Activated CD8-positive, alpha-beta memory T cell treated with anti-CD3 and anti-CD28 coated beads for 36 hours (primary cell): Measurements from ENCODE around the gene SH3YL1. TPM values are rescaled to one million over a fixed set of nuclear protein-coding genes. Genes with fewer than 3 reads are reported as not detected.
"Not testable (repeated sequence)": the region's sequence is repeated elsewhere in the genome, so short reads cannot be mapped to it uniquely, and the experiment has no call there.

Experiments used
- CTCF ChIA-PET: fragments of 350-600 bp; sonication (Branson Sonifier 250); formaldehyde crosslinking; loops from one replicate; lab custom pipeline; 2021; ENCODE audit warnings: antibody characterized with exemption; lab: Charles Lee
- POLR2A ChIA-PET: fragments of 350-600 bp; sonication (Branson Sonifier 250); formaldehyde crosslinking; loops from one replicate; lab custom pipeline; 2021; ENCODE audit warnings: antibody characterized with exemption; lab: Charles Lee
- total RNA-seq, 2 experiments: library from RNA; stranded (reverse); gene quantifications; one replicate each; pipeline ENCODE4 v1.2.3, GENCODE V29; 2021

SH3YL1 gene
- total RNA-seq, 2 experiments from 2014 or later = 16.4 to 17.1 TPM

- CTCF ChIA-PET = no interaction called here
Measured at GRCh38 chr2:199041-199966, 64.5 kb downstream of the SH3YL1 start.

GRCh38 chr2:196406-196805 is 67.4 kb downstream of the SH3YL1 start:
- ChIA-PET POLR2A (no interaction called here), CTCF (no interaction called here)

More at GRCh38 chr2:199041-199966, 64.5 kb downstream of the SH3YL1 start:
- POLR2A ChIA-PET = no interaction called here

GRCh38 chr2:195932-196331 is 67.9 kb downstream of the SH3YL1 start:
- ChIA-PET POLR2A (no interaction called here), CTCF (no interaction called here)

GRCh38 chr2:193141-193671 is 70.6 kb downstream of the SH3YL1 start:
- POLR2A ChIA-PET = no interaction called here
- CTCF ChIA-PET = interaction anchor here (1.0 kb wide), 1 partner anchor 8 kb away, joined by 3 read pairs; no protein-coding TSS in a partner anchor

GRCh38 chr2:191311-192190 is 72.3 kb downstream of the SH3YL1 start:
- ChIA-PET CTCF (no interaction called here), POLR2A (no interaction called here)

- CTCF ChIA-PET = no interaction called here
- POLR2A ChIA-PET = no interaction called here
Measured at GRCh38 chr2:187825-188224, 76.0 kb downstream of the SH3YL1 start.

GRCh38 chr2:185221-185620 is 78.6 kb downstream of the SH3YL1 start:
- ChIA-PET CTCF (interaction anchor here (1.2 kb wide), 1 partner anchor 8 kb away, joined by 3 read pairs; no protein-coding TSS in a partner anchor), POLR2A (no interaction called here)

- CTCF ChIA-PET = interaction anchor here (1.2 kb wide), 1 partner anchor 9 kb away, joined by 3 read pairs; no protein-coding TSS in a partner anchor
- POLR2A ChIA-PET = no interaction called here
Measured at GRCh38 chr2:184695-185094, 79.1 kb downstream of the SH3YL1 start.

GRCh38 chr2:182509-183122 is 81.2 kb downstream of the SH3YL1 start:
- ChIA-PET CTCF (no interaction called here), POLR2A (no interaction called here)

GRCh38 chr2:180311-180710 is 83.5 kb downstream of the SH3YL1 start:
- ChIA-PET POLR2A (no interaction called here), CTCF (no interaction called here)

- CTCF ChIA-PET = no interaction called here
- POLR2A ChIA-PET = no interaction called here
Measured at GRCh38 chr2:179886-180285, 83.9 kb downstream of the SH3YL1 start.

- ChIA-PET POLR2A (no interaction called here), CTCF (no interaction called here)
Measured at GRCh38 chr2:177733-178132, 86.1 kb downstream of the SH3YL1 start.

- POLR2A ChIA-PET = no interaction called here
- CTCF ChIA-PET = no interaction called here
Measured at GRCh38 chr2:176917-177316, 86.9 kb downstream of the SH3YL1 start.

GRCh38 chr2:175880-176820 is 87.7 kb downstream of the SH3YL1 start:
- ChIA-PET CTCF (no interaction called here), POLR2A (no interaction called here)

GRCh38 chr2:175161-175786 is 88.6 kb downstream of the SH3YL1 start:
- POLR2A ChIA-PET = no interaction called here
- CTCF ChIA-PET = no interaction called here

GRCh38 chr2:172120-172519 is 91.7 kb downstream of the SH3YL1 start:
- CTCF ChIA-PET, POLR2A ChIA-PET: not testable (repeated sequence)

- CTCF ChIA-PET = no interaction called here
- POLR2A ChIA-PET = no interaction called here
Measured at GRCh38 chr2:169741-170140, 94.1 kb downstream of the SH3YL1 start.
